Activated CD4-positive, alpha-beta T cell treated with anti-CD3 and anti-CD28 coated beads for 36 hours (primary cell): Measurements from ENCODE around the gene LIN37. TPM values are rescaled to one million over a fixed set of nuclear protein-coding genes. Genes with fewer than 3 reads are reported as not detected.
A peak's percentile ranks its signal among the peaks of the same experiment; 100 is the strongest.

Experiments used
- ATAC-seq: fragments of 200-7000 bp; cut with Tn5 transposase; one replicate; pipeline ENCODE4 v1.10.0; 2021; ENCODE audit warnings: mild to moderate bottlenecking, moderate library complexity
- CTCF ChIA-PET: fragments of 350-600 bp; sonication (Branson Sonifier 250); formaldehyde crosslinking; loops from one replicate; lab custom pipeline; 2021; ENCODE audit warnings: antibody characterized with exemption; lab: Charles Lee
- POLR2A ChIA-PET: fragments of 350-600 bp; sonication (Branson Sonifier 250); formaldehyde crosslinking; loops from one replicate; lab custom pipeline; 2021; ENCODE audit warnings: antibody characterized with exemption, inconsistent platforms; lab: Charles Lee
- DNase-seq: peaks from one replicate; pipeline ENCODE4 v3.0.0-alpha.2; 2020
- H3K27ac Mint-ChIP-seq: one replicate; pipeline ENCODE4 v1.8.0; 2021; ENCODE audit warnings: mixed read lengths
- H3K27me3 Mint-ChIP-seq: one replicate; pipeline ENCODE4 v1.8.0; 2021; ENCODE audit warnings: mixed read lengths
- H3K36me3 Mint-ChIP-seq: one replicate; pipeline ENCODE4 v1.8.0; 2021; ENCODE audit warnings: low read depth, mixed read lengths
- H3K4me1 Mint-ChIP-seq: one replicate; pipeline ENCODE4 v1.8.0; 2021; ENCODE audit warnings: mixed read lengths
- H3K4me3 Mint-ChIP-seq: one replicate; pipeline ENCODE4 v1.8.0; 2021; ENCODE audit warnings: mild to moderate bottlenecking, moderate library complexity, mixed read lengths
- H3K9me3 Mint-ChIP-seq: one replicate; pipeline ENCODE4 v1.8.0; 2021; ENCODE audit warnings: low read depth, mixed read lengths
- intact Hi-C, 2 experiments: fragments of 100-400 bp; cut with DNase I in 1 of 2; cut with micrococcal nuclease in 1 of 2; formaldehyde crosslinking; loops; one replicate each; pipeline versions ENCODE4 v1.14.2 to v1.15.1; 2022 to 2024; cut with DNase I, micrococcal nuclease
- total RNA-seq, 2 experiments: library from RNA; stranded (reverse); gene quantifications; one replicate each; pipeline ENCODE4 v1.2.3, GENCODE V29; 2021

Gene LIN37
- total RNA-seq, 2 experiments from 2014 or later, result 8.4 to 12.7 TPM

DNA sequence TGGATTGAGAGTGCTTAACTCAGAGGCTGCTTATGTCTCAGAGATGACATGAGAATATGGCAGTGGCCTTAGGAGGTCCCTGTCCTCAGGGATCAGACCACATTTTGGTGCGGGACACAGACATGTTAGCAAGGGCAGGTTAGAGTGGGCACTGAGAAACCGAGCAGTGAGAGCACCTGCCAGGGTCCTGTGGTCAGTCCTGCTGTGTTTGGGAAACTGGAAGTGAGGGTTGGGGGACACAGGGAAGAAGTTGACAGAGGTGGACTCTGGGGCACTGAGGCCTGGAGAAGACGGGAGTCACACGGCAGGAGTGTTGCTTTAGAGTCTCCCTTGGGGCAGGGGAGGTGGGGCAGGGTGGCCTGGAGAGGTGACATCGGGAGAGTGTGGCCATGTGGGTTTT is 13.5 kb upstream of the LIN37 start:
- ATAC-seq (no peak), DNase-seq (no peak)
- CTCF ChIA-PET, result no interaction called here
- intact Hi-C loops, result no loop called here
- no peaks in the 10 kb centered on the region for H3K9me3 Mint-ChIP-seq
- POLR2A ChIA-PET, result no interaction called here
- peak overlapping the region; percentile 14 for H3K27ac Mint-ChIP-seq
- H3K4me1 Mint-ChIP-seq, result peaks cover 3% of the 10 kb centered on the region
- peaks cover 45% of the 10 kb centered on the region for H3K36me3 Mint-ChIP-seq
- no peak overlapping the region for H3K4me3 Mint-ChIP-seq
- H3K27me3 Mint-ChIP-seq, result no peaks in the 10 kb centered on the region

DNA sequence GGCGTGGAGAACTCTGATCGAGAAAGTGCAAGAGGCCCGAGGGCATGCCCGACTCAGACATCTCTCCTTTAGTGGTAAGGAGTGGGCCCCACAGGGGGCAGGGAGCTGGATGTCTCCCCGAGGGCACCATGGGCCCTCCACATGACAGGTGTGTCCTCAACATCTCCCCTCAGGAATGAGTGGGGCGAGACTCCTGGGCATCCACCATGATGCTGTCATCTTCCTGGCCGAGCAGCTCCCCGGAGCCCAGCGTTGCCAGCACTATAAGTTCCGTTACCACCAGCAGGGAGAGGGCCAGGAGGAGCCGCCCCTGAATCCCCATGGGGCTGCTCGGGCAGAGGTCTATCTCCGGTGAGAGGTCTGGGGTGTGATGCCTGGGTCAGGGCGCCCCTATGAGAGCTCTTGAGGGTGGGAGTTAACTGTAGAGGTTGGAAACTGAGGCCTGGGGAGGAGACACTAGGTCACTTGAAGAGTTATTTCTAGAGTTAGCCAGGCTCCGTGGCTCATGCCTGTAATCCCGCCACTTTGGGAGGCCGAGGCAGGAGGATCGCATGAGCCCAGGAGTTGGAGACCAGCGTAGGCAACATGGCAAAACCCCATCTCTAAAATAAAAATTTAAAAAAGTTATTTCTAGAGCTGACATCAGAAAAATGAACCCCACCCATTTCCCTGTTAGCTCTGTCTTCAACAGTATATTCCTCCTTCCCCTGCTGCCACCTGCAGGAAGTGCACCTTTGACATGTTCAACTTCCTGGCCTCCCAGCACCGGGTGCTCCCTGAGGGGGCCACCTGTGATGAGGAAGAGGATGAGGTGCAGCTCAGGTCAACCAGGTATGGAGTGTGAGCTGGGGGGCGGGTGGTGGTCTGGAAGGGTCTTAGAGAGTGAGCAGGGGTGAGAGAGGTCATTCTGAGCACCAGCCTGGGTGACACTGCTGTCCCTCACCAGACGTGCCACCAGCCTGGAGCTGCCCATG is 11.2 kb upstream of the LIN37 start:
- ATAC-seq (no peak), DNase-seq (peak; percentile 62)
- CTCF ChIA-PET, result interaction anchor here (0.6 to 1.9 kb wide), 10 partner anchors 11 to 170 kb away, joined by 3 to 6 read pairs (median 3); partner anchors contain the start of gene LIN37
- Mint-ChIP-seq H3K9me3 (no peaks in the 10 kb centered on the region), H3K4me3 (no peak overlapping the region), H3K4me1 (peaks cover 5% of the 10 kb centered on the region), H3K27me3 (no peaks in the 10 kb centered on the region), H3K27ac (peak overlapping the region; percentile 52), H3K36me3 (peaks cover 36% of the 10 kb centered on the region)
- POLR2A ChIA-PET, result interaction anchor here (1.4 kb wide), 1 partner anchor 35 kb away, joined by 6 read pairs; no protein-coding TSS in a partner anchor
- intact Hi-C loops, result no loop called here

DNA sequence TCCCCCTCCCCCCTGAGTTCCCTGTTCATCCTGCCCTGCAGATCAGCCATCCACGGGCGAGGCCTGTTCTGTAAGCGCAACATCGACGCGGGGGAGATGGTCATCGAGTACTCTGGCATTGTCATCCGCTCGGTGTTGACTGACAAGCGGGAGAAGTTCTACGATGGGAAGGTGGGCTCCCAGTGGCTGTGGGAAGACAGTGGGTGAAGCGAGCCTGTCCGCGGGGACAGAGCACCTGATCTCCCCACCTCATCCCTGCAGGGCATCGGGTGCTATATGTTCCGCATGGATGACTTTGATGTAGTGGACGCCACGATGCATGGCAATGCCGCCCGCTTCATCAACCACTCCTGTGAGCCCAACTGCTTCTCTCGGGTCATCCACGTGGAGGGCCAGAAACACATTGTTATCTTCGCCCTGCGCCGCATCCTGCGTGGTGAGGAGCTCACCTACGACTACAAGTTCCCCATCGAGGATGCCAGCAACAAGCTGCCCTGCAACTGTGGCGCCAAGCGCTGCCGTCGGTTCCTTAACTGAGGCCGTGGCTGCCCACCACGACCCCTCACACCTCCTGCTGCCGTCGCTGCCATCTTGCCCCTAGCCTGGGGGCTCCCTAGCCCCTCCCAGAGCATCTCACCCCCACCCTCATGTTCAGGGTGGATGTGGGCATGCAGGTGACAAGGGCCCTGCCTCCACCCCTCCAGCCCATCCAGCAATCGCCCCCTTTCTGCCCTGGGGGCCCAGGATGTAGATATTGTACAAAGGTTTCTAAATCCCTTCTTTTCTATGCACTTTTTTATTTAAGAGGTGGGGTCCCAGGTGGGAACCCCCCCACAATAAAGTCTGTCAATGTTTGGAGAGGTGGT is 10.1 kb upstream of the LIN37 start:
- Mint-ChIP-seq H3K4me1 (peaks cover 13% of the 10 kb centered on the region), H3K9me3 (no peaks in the 10 kb centered on the region), H3K36me3 (peaks cover 44% of the 10 kb centered on the region), H3K4me3 (no peak overlapping the region), H3K27ac (peak overlapping the region; percentile 45), H3K27me3 (no peaks in the 10 kb centered on the region)
- ATAC-seq, result no peak
- no peak for DNase-seq
- intact Hi-C loops, result no loop called here
- ChIA-PET CTCF (interaction anchor here (0.6 to 1.9 kb wide), 5 partner anchors 18 to 168 kb away, joined by 3 to 6 read pairs (median 4); no protein-coding TSS in a partner anchor), POLR2A (interaction anchor here (1.4 kb wide), 1 partner anchor 36 kb away, joined by 6 read pairs; no protein-coding TSS in a partner anchor)

DNA sequence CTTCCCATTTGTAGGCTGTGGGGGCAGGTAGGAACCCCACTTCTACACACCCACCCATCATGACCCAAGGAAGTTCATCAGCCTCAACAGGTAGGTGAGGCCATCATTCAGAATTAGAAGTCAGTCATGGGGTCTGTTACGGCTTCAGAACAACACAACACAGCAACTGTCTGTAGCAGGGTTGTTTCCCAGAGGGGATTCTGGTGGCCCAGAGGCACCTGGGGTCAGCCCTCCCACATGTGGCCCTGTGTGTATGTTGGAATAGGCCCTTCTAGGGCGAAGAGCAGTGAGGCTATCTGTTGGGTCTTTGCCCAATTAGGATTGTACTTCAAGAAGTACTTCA is 9.5 kb upstream of the LIN37 start:
- Mint-ChIP-seq H3K4me3 (no peak overlapping the region), H3K36me3 (peaks cover 45% of the 10 kb centered on the region), H3K4me1 (peaks cover 19% of the 10 kb centered on the region), H3K27ac (peak overlapping the region; percentile 45), H3K9me3 (no peaks in the 10 kb centered on the region), H3K27me3 (no peaks in the 10 kb centered on the region)
- POLR2A ChIA-PET, result interaction anchor here (0.6 kb wide), 1 partner anchor 20 kb away, joined by 3 read pairs; no protein-coding TSS in a partner anchor
- intact Hi-C loops, result no loop called here
- no peak for DNase-seq
- ATAC-seq, result no peak
- CTCF ChIA-PET, result interaction anchor here (2.2 kb wide), 1 partner anchor 26 kb away, joined by 14 read pairs; no protein-coding TSS in a partner anchor

DNA sequence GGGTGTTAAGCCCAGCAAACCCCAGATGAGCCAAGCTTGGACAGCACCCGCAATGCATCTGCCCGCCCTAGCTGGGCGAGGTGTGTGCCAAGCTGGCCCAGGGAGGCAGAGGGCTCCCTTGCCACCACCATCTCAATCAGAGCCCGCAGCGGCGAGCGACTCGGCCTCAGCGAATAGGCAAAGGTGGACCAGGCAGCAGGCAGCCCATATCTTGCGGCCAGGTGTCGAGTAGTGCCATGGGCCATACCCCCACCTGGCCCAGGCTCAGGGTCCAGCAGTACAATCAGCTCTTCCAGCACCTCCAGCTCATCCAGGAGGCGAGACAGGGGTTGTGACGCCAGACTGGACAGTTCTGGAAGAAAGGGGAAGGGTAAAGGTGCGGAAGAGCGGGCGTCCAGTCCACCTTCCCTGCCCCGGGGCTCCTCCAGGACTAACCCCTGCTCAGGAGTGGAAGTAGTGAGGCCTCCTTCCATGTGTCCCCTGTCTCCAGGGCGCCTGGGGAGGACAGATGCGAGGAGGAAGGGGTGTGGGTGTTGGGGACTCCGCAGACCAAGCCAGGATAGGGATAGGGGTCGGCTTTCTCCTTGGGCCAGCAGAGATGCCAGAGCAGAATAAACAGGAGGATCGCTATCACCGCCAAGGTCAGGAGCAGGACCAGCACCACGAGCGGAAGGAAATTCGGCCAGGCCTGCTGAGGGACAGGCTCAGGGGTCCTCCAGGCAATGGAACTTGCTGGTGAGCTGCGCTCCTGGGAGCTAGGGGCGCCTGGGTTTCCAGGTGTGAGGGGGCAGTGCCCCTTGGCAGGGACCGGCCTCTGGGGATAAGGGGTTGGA is 8.9 kb upstream of the LIN37 start:
- H3K27me3 Mint-ChIP-seq, result no peaks in the 10 kb centered on the region
- H3K4me1 Mint-ChIP-seq, result peaks cover 25% of the 10 kb centered on the region
- ATAC-seq (no peak), DNase-seq (no peak)
- peak overlapping the region; percentile 82 for H3K4me3 Mint-ChIP-seq
- ChIA-PET POLR2A (interaction anchor here (0.6 to 1.3 kb wide), 3 partner anchors 9 to 37 kb away, joined by 3 read pairs; no protein-coding TSS in a partner anchor), CTCF (interaction anchor here (0.6 to 2.2 kb wide), 5 partner anchors 12 to 275 kb away, joined by 3 to 14 read pairs (median 4); partner anchors contain the start of gene ALKBH6)
- intact Hi-C loops, result loop anchor here (1.0 to 10.0 kb wide), 14 partner anchors 19 to 595 kb away; partner anchors contain the start of genes APLP1 (in 1 of the 2), ARHGAP33 (in 1 of the 2), ETV2 (in 1 of the 2) and FXYD7 (in 1 of the 2)
- H3K9me3 Mint-ChIP-seq, result no peaks in the 10 kb centered on the region
- H3K27ac Mint-ChIP-seq, result no peak overlapping the region
- peaks cover 47% of the 10 kb centered on the region for H3K36me3 Mint-ChIP-seq

DNA sequence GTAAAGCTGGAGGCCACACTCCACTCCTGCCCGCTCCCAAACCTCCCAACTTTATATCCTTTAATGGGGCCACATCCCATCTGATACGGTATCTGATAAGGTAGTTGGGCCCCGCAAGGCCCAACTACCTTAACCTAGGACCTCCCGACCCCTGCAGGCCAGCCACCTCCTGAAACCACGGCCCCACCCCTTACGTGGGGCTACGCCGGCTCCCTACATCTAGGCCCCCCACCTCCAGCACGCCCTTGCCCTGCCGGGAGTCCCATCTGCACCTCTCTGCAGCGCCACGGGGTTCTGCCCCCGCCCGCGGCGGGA is 8.3 kb upstream of the LIN37 start:
- POLR2A ChIA-PET, result interaction anchor here (0.6 to 1.3 kb wide), 8 partner anchors 10 to 50 kb away, joined by 3 to 6 read pairs (median 4); no protein-coding TSS in a partner anchor
- Mint-ChIP-seq H3K9me3 (no peaks in the 10 kb centered on the region), H3K4me3 (peak overlapping the region; percentile 82), H3K4me1 (peaks cover 26% of the 10 kb centered on the region), H3K36me3 (peaks cover 52% of the 10 kb centered on the region), H3K27ac (no peak overlapping the region), H3K27me3 (no peaks in the 10 kb centered on the region)
- CTCF ChIA-PET, result interaction anchor here (0.6 to 2.2 kb wide), 8 partner anchors 9 to 274 kb away, joined by 3 to 14 read pairs (median 3); partner anchors contain the start of genes ALKBH6 and HAUS5
- DNase-seq, result no peak
- ATAC-seq, result peak; percentile 1
- intact Hi-C loops, result loop anchor here (1.0 to 10.0 kb wide), 14 partner anchors 18 to 595 kb away; partner anchors contain the start of genes APLP1 (in 1 of the 2), ARHGAP33 (in 1 of the 2), ETV2 (in 1 of the 2) and FXYD7 (in 1 of the 2)

DNA sequence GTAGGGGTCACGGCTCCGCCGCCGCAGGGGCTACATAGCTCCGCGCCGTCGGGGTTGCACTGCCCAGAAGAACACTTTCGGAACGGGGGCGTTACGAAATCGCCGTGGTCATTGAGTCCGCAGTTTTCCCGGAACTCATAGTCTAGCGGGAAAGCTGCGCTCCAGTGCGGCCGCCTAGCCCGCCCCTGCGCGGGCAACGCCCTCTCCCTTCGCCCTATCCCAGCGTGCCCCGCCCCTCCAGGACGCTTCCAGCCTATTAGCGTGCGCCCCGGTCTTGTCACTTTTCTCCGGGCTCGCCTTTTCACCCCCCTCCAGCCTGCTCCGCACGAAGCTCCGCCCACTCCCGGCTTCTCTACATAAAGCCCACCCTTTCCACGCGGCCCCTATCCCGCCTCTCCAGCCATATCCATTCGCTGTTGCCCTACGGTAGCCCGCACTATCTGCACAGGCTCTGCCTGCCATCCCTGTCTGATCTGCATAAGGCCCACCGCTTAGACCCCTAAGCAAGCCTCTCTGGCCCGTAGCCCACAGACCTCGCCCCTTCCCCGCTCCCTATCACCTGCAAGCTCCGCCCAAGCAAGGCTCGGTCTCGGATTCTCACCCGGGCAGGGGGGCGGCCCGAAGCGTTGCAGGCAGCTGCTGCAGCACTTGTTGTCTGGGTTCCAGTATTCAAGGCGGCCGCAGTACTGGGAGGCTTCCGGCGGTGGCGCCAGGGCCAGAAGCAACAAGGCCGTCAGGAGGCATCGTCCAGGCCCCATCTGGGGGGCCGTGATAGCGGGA is 7.8 kb upstream of the LIN37 start:
- intact Hi-C loops, result loop anchor here (1.0 to 10.0 kb wide), 14 partner anchors 18 to 596 kb away; partner anchors contain the start of genes APLP1 (in 1 of the 2), ARHGAP33 (in 1 of the 2), ETV2 (in 1 of the 2) and FXYD7 (in 1 of the 2)
- peaks cover 49% of the 10 kb centered on the region for H3K36me3 Mint-ChIP-seq

DNA sequence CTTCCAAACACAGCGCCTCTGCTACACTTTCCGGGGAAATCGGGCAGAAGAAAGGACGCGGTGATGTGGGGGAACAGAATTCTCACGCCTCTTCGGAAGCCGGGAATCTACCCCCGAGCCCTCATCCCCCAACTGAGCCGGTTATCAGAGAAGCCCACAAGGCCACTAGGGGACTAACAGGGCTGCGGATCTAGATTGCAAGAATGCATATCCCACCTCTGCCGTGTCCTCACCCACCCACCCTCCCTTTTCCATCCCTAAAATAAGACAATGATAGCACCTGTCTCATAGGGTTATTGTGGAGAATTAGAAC is 7.2 kb upstream of the LIN37 start:
- Mint-ChIP-seq H3K27me3 (no peaks in the 10 kb centered on the region), H3K9me3 (no peaks in the 10 kb centered on the region), H3K27ac (peak overlapping the region; percentile 96), H3K4me3 (peak overlapping the region; percentile 82), H3K4me1 (peaks cover 33% of the 10 kb centered on the region), H3K36me3 (peaks cover 46% of the 10 kb centered on the region)
- intact Hi-C loops, result loop anchor here (1.0 to 10.0 kb wide), 6 partner anchors 48 to 596 kb away; partner anchors contain the start of genes ETV2 (in 1 of the 2), FXYD7 (in 1 of the 2), POLR2I (in 1 of the 2) and SDHAF1 (in 1 of the 2)
- ATAC-seq (no peak), DNase-seq (no peak)
- POLR2A ChIA-PET, result interaction anchor here (1.0 to 1.3 kb wide), 7 partner anchors 12 to 49 kb away, joined by 3 to 6 read pairs (median 4); no protein-coding TSS in a partner anchor
- CTCF ChIA-PET, result interaction anchor here (0.7 to 2.2 kb wide), 9 partner anchors 10 to 273 kb away, joined by 3 to 14 read pairs (median 3); partner anchors contain the start of gene ALKBH6

More for the DNA sequence above, 7.8 kb upstream of the LIN37 start:
- H3K9me3 Mint-ChIP-seq, result no peaks in the 10 kb centered on the region
- peak overlapping the region; percentile 96 for H3K27ac Mint-ChIP-seq
- DNase-seq, result peak; percentile 99
- peak; percentile 67 for ATAC-seq
- no peaks in the 10 kb centered on the region for H3K27me3 Mint-ChIP-seq
- H3K4me1 Mint-ChIP-seq, result peaks cover 28% of the 10 kb centered on the region
- ChIA-PET CTCF (interaction anchor here (0.6 to 2.2 kb wide), 14 partner anchors 10 to 274 kb away, joined by 3 to 14 read pairs (median 3); partner anchors contain the start of genes ALKBH6 and HAUS5), POLR2A (interaction anchor here (0.6 to 1.3 kb wide), 9 partner anchors 10 to 49 kb away, joined by 3 to 6 read pairs (median 4); no protein-coding TSS in a partner anchor)
- peak overlapping the region; percentile 82 for H3K4me3 Mint-ChIP-seq
